Stomach (tissue), 9 donors: ENCODE measurements around the gene GRIP1. TPM values are rescaled to one million over a fixed set of nuclear protein-coding genes. Genes with fewer than 3 reads are reported as not detected.

Source experiments
- DNase-seq, 2 donors: peaks; one replicate each; pipeline versions ENCODE4 v3.0.0 to v3.0.0-alpha.2; 2013 to 2019
- H3K27ac ChIP-seq, 5 donors: fragments of 200-600 bp in 4 of 5; sonication (generic) in 4 of 5; one replicate each; pipeline ENCODE4 v1.5.1; 2013 to 2019; ENCODE audit warnings: mild to moderate bottlenecking in 1 of 5, moderate library complexity in 1 of 5
- H3K27me3 ChIP-seq, 3 donors: fragments of 200-600 bp; sonication (generic); one replicate each; pipeline ENCODE4 v1.5.1; 2017 to 2019; ENCODE audit warnings: mixed run types in 1 of 3
- H3K36me3 ChIP-seq, 4 donors: fragments of 200-600 bp; sonication (generic); 1 replicate in 3 of 4; 2 replicates in 1 of 4; pipeline ENCODE4 v1.5.1; 2016 to 2019
- H3K4me1 ChIP-seq, 4 donors: fragments of 200-600 bp; sonication (generic); one replicate each; pipeline ENCODE4 v1.5.1; 2016 to 2019
- H3K4me3 ChIP-seq, 4 donors: fragments of 200-600 bp; sonication (generic) in 3 of 4; one replicate each; pipeline ENCODE4 v1.5.1; 2016 to 2019; ENCODE audit warnings: mild to moderate bottlenecking in 1 of 4
- H3K9me3 ChIP-seq, 4 donors: fragments of 200-600 bp; sonication (generic); one replicate each; pipeline ENCODE4 v1.5.1; 2016 to 2019
- CTCF ChIP-seq, 7 experiments: fragments of 450-650 bp in 4 of 7; fragments of 200-600 bp in 3 of 7; sonication (generic) in 3 of 7; IDR thresholded peaks; one replicate each; pipeline ENCODE4 v1.5.1; 2016 to 2019; ENCODE audit warnings: antibody characterized with exemption in 7 of 7, control low read depth in 2 of 7, mild to moderate bottlenecking in 1 of 7
- EP300 ChIP-seq: sonication (generic); formaldehyde crosslinking; IDR thresholded peaks from one replicate; pipeline ENCODE4 v1.6.1; 2017; ENCODE audit warnings: antibody characterized with exemption
- POLR2A ChIP-seq, 4 donors: fragments of 450-650 bp; IDR thresholded peaks; one replicate each; pipeline ENCODE4 v1.6.1; 2016; ENCODE audit warnings: antibody characterized with exemption in 4 of 4, control low read depth in 2 of 4, mild to moderate bottlenecking in 1 of 4, moderate library complexity in 1 of 4
- POLR2AphosphoS5 ChIP-seq, 3 donors: sonication (generic); formaldehyde crosslinking; IDR thresholded peaks; one replicate each; pipeline ENCODE4 v1.6.1; 2016; ENCODE audit warnings: antibody characterized with exemption in 3 of 3
- WGBS, 5 donors: extraction: QIAGEN DNeasy Blood & Tissue Kit in 3 of 5; methylation state at CpG; one replicate each; pipeline versions ENCODE4 v1.1.5 to v1.1.7; 2013 to 2018; 5-methylcytosine and 5-hydroxymethylcytosine counted together
- intact Hi-C: fragments of 100-400 bp; cut with DNase I; formaldehyde crosslinking; loops from one replicate; pipeline ENCODE4 v1.15.1; 2023; ENCODE audit warnings: low total_unique reads
- polyA plus RNA-seq, 3 donors: library from polyadenylated mRNA; stranded (reverse); fragments of 200-250 nt; gene quantifications; one replicate each; pipeline ENCODE4 v1.2.3, GENCODE V29; 2013
- total RNA-seq, 5 donors: library from RNA; depleted of rRNA; stranded (reverse); fragments of >200 nt; gene quantifications; one replicate each; pipeline versions ENCODE4 v1.1.0 to v1.2.3, GENCODE V29; 2014 to 2016
- donor health status: healthy with polysubstance abuse.
- donor health status: Bipolar disorder and iron deficiency.
- donor health status: healthy.

The GRIP1 gene
- total and polyA plus RNA-seq, 8 donors = 0.31 to 8.8 (median 4.4) TPM; not detected in 1

GRCh38 chr12:66692170-66692569 lies 13.3 kb upstream of the GRIP1 start:
- WGBS, 5 donors = 67 to 80% (median 79%) methylated on average over 1 of the region's 1 CpG
- Histone ChIP-seq H3K4me3 (no peak overlapping the region), H3K4me1 (peaks cover 0 to 3% (median 0%) of the 10 kb centered on the region in 4 donors), H3K27ac (no peak overlapping the region), H3K27me3 (no peaks in the 10 kb centered on the region), H3K36me3 (no peaks in the 10 kb centered on the region), H3K9me3 (no peaks in the 10 kb centered on the region)
- TF ChIP-seq POLR2AphosphoS5 (IDR thresholded peaks at IDR 0.05) = no peak
- TF ChIP-seq POLR2A (IDR thresholded peaks at IDR 0.05) = no peak
- TF ChIP-seq CTCF (IDR thresholded peaks at IDR 0.05) = no peak
- TF ChIP-seq EP300 = no peak
- intact Hi-C loops = no loop called here
- DNase-seq = no peak

- TF ChIP-seq EP300 (no peak), POLR2AphosphoS5 (IDR thresholded peaks at IDR 0.05) (no peak), POLR2A (IDR thresholded peaks at IDR 0.05) (no peak), CTCF (IDR thresholded peaks at IDR 0.05) (peak in 5 of 7 experiments; percentile 29 to 63 (median 37))
- intact Hi-C loops = loop anchor here (10.0 kb wide), 1 partner anchor 176 kb away; no protein-coding TSS in a partner anchor
- Histone ChIP-seq H3K27ac (no peak overlapping the region), H3K27me3 (no peaks in the 10 kb centered on the region), H3K9me3 (no peaks in the 10 kb centered on the region), H3K4me1 (peaks cover 0 to 3% (median 0%) of the 10 kb centered on the region in 4 donors), H3K4me3 (no peak overlapping the region), H3K36me3 (no peaks in the 10 kb centered on the region)
- DNase-seq = peak; percentile 51 to 84
- 52 to 59% (median 55%) methylated on average over 8 of the region's 8 CpGs for WGBS, 5 donors
Measured at GRCh38 chr12:66688846-66689439, 10.1 kb upstream of the GRIP1 start.

- no peaks in the 10 kb centered on the region for H3K9me3 ChIP-seq
- intact Hi-C loops = loop anchor here (10.0 kb wide), 1 partner anchor 181 kb away; no protein-coding TSS in a partner anchor
- H3K4me3 ChIP-seq = no peak overlapping the region
- H3K4me1 ChIP-seq = peaks cover 0 to 3% (median 0%) of the 10 kb centered on the region in 4 donors
- no peaks in the 10 kb centered on the region for H3K36me3 ChIP-seq
- TF ChIP-seq POLR2AphosphoS5 (IDR thresholded peaks at IDR 0.05) (no peak), POLR2A (IDR thresholded peaks at IDR 0.05) (no peak), EP300 (no peak), CTCF (IDR thresholded peaks at IDR 0.05) (no peak)
- no peak overlapping the region for H3K27ac ChIP-seq
- no peaks in the 10 kb centered on the region for H3K27me3 ChIP-seq
- 90 to 93% (median 92%) methylated on average over 6 of the region's 6 CpGs for WGBS, 5 donors
- DNase-seq = no peak
Measured at GRCh38 chr12:66684222-66684621, 5.3 kb upstream of the GRIP1 start.

- TF ChIP-seq POLR2A (IDR thresholded peaks at IDR 0.05) (no peak), CTCF (IDR thresholded peaks at IDR 0.05) (no peak), EP300 (no peak), POLR2AphosphoS5 (IDR thresholded peaks at IDR 0.05) (no peak)
- H3K27me3 ChIP-seq = no peaks in the 10 kb centered on the region
- no peaks in the 10 kb centered on the region for H3K9me3 ChIP-seq
- 89 to 96% (median 91%) methylated on average over 3 of the region's 3 CpGs for WGBS, 5 donors
- H3K27ac ChIP-seq = no peak overlapping the region
- DNase-seq = no peak
- peaks cover 0 to 7% (median under 1%) of the 10 kb centered on the region in 4 donors for H3K4me1 ChIP-seq
- no peak overlapping the region for H3K4me3 ChIP-seq
- intact Hi-C loops = loop anchor here (10.0 kb wide), 1 partner anchor 181 kb away; no protein-coding TSS in a partner anchor
- H3K36me3 ChIP-seq = no peaks in the 10 kb centered on the region
Measured at GRCh38 chr12:66683822-66684221, 4.9 kb upstream of the GRIP1 start.
